GM23248 (cell line): ENCODE results near the gene NPBWR2. TPM values are rescaled to one million over a fixed set of nuclear protein-coding genes. Genes with fewer than 3 reads are reported as not detected.

ENCODE experiments used
- DNase-seq: peaks from one replicate; pipeline ENCODE4 v3.0.0-alpha.2; 2015
- H2AFZ ChIP-seq: fragments of 200-600 bp; sonication (generic); 2 replicates; pipeline ENCODE4 v1.6.1; 2016; ENCODE audit warnings: antibody characterized with exemption
- H3F3A ChIP-seq: fragments of 200-600 bp; sonication (generic); 2 replicates; pipeline ENCODE4 v1.6.1; 2016; ENCODE audit warnings: mild to moderate bottlenecking, antibody characterized with exemption, mixed run types; ENCODE audit not compliant: insufficient read depth
- H3K27ac ChIP-seq: fragments of 200-600 bp; sonication (generic); 2 replicates; pipeline ENCODE4 v1.5.1; 2016; ENCODE audit warnings: mild to moderate bottlenecking
- H3K27me3 ChIP-seq: fragments of 200-600 bp; sonication (generic); replicated peaks from 2 replicates; pipeline ENCODE4 v1.6.1; 2016; ENCODE audit warnings: mild to moderate bottlenecking; ENCODE audit not compliant: insufficient read depth
- H3K36me3 ChIP-seq: fragments of 200-600 bp; sonication (generic); 2 replicates; pipeline ENCODE4 v1.6.1; 2016; ENCODE audit warnings: low read depth, mild to moderate bottlenecking
- H3K4me1 ChIP-seq: fragments of 200-600 bp; sonication (generic); 2 replicates; pipeline ENCODE4 v1.6.1; 2016; ENCODE audit warnings: mild to moderate bottlenecking; ENCODE audit not compliant: insufficient read depth
- H3K4me2 ChIP-seq: fragments of 200-600 bp; sonication (generic); one replicate; pipeline ENCODE4 v1.6.1; 2016; ENCODE audit warnings: mild to moderate bottlenecking; ENCODE audit not compliant: unreplicated experiment
- H3K4me3 ChIP-seq: fragments of 200-600 bp; sonication (generic); 2 replicates; pipeline ENCODE4 v1.5.1; 2016; ENCODE audit warnings: mild to moderate bottlenecking
- H3K79me2 ChIP-seq: fragments of 200-600 bp; sonication (generic); 2 replicates; pipeline ENCODE4 v1.6.1; 2016; ENCODE audit warnings: mild to moderate bottlenecking; ENCODE audit not compliant: insufficient read depth
- H3K9ac ChIP-seq: fragments of 200-600 bp; sonication (generic); 2 replicates; pipeline ENCODE4 v1.6.1; 2016; ENCODE audit warnings: mild to moderate bottlenecking
- H3K9me2 ChIP-seq: fragments of 200-600 bp; sonication (generic); 2 replicates; pipeline ENCODE4 v1.6.1; 2016; ENCODE audit warnings: mixed run types, mild to moderate bottlenecking, moderate library complexity; ENCODE audit not compliant: insufficient read depth
- H3K9me3 ChIP-seq: fragments of 200-600 bp; sonication (generic); one replicate; pipeline ENCODE4 v1.6.1; 2017; ENCODE audit warnings: low read depth
- H4K20me1 ChIP-seq: fragments of 200-600 bp; sonication (generic); 2 replicates; pipeline ENCODE4 v1.6.0; 2016; ENCODE audit not compliant: insufficient read depth
- EZH2 ChIP-seq: fragments of 200-600 bp; sonication (generic); IDR thresholded peaks from 2 replicates; pipeline ENCODE4 v1.6.1; 2018; ENCODE audit warnings: antibody characterized with exemption, mild to moderate bottlenecking; ENCODE audit not compliant: insufficient read depth, poor library complexity, severe bottlenecking
- EZH2phosphoT487 ChIP-seq: fragments of 200-600 bp; sonication (generic); IDR thresholded peaks from 2 replicates; pipeline ENCODE4 v1.6.1; 2018; ENCODE audit warnings: antibody characterized with exemption, moderate library complexity, mild to moderate bottlenecking, low read depth; ENCODE audit not compliant: insufficient read depth
- WGBS, 2 experiments: methylation state at CpG; one replicate each; pipeline ENCODE4 v1.1.6; 2015 to 2017; ENCODE audit warnings: low lambda C conversion rate in 2 of 2, low coverage in 1 of 2; ENCODE audit errors: missing lambda C conversion rate in 2 of 2; 5-methylcytosine and 5-hydroxymethylcytosine counted together
- in situ Hi-C: fragments of 300-500 bp; cut with MboI; formaldehyde crosslinking; loops from 2 replicates; pipeline ENCODE4 v1.15.0; 2020
- polyA plus RNA-seq: library from polyadenylated mRNA; unstranded; fragments of >200 nt; fragmentation: Nextera tagmentation; extraction: Ambion mirVana; gene quantifications from 2 replicates; pipeline ENCODE4 v1.2.1, GENCODE V29; 2016
- total RNA-seq: library from RNA; depleted of rRNA; stranded (reverse); fragments of >200 nt; shearing (Covaris generic); gene quantifications from 2 replicates; pipeline ENCODE4 v1.2.3, GENCODE V29; 2014

NPBWR2 gene
- total and polyA plus RNA-seq, 2 experiments from 2014 or later, result not detected

DNA sequence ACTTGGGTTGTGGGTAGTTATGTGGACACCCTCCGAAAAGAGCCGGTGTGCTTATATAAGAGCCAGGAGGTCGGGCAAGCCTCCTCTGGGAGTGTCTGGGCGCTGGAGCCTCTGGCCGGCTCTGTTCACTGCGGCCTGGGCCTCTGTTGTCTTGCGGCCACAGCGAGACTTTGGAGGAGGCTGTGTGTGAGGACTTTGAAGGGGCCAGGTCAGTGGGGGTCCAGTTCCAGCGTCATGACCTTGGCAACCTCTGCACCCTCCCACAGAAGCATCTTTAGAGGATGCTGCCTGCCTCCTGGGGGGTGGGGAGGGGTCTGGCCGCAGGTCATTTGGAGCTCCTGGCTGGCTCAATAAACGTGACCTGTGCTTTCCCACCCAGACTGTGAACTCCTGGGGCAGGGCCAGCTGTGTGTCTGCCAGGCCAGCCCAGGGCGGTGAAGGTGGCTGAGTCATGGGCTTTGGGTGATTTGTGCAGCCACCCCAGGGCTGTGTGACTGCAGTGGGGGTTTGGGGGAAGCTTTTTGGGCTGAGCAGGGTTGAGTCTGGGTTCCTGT lies 43.1 kb downstream of the NPBWR2 start:
- TF ChIP-seq EZH2, result no peak
- TF ChIP-seq EZH2phosphoT487, result no peak
- H3K27me3 ChIP-seq, result no peaks in the 10 kb centered on the region
- peak; percentile 89 for DNase-seq
- H3K79me2 ChIP-seq, result 0 out of 2 replicates have a peak, but pooled peaks cover 8% of the 10 kb centered on the region
- H3K27ac ChIP-seq, result peak overlapping the region; percentile 66
- peak overlapping the region; percentile 89 for H3K4me3 ChIP-seq
- H3K9me3 ChIP-seq, result no peaks in the 10 kb centered on the region
- H3K4me2 ChIP-seq, result peak overlapping the region; percentile 89
- no peaks in the 10 kb centered on the region for H3K36me3 ChIP-seq
- no peaks in the 10 kb centered on the region for H4K20me1 ChIP-seq
- peaks cover 27% of the 10 kb centered on the region for H3K4me1 ChIP-seq
- no peaks in the 10 kb centered on the region for H3K9me2 ChIP-seq
- WGBS, 2 experiments, result 16 to 18% methylated on average over 12 of the region's 12 CpGs
- 0 out of 2 replicates have a peak, but pooled peaks cover 3% of the 10 kb centered on the region for H3F3A ChIP-seq
- in situ Hi-C loops, result no loop called here
- peak overlapping the region; percentile 57; the same call in 1 of the 2 replicates for H2AFZ ChIP-seq
- H3K9ac ChIP-seq, result peak overlapping the region; percentile 96

DNA sequence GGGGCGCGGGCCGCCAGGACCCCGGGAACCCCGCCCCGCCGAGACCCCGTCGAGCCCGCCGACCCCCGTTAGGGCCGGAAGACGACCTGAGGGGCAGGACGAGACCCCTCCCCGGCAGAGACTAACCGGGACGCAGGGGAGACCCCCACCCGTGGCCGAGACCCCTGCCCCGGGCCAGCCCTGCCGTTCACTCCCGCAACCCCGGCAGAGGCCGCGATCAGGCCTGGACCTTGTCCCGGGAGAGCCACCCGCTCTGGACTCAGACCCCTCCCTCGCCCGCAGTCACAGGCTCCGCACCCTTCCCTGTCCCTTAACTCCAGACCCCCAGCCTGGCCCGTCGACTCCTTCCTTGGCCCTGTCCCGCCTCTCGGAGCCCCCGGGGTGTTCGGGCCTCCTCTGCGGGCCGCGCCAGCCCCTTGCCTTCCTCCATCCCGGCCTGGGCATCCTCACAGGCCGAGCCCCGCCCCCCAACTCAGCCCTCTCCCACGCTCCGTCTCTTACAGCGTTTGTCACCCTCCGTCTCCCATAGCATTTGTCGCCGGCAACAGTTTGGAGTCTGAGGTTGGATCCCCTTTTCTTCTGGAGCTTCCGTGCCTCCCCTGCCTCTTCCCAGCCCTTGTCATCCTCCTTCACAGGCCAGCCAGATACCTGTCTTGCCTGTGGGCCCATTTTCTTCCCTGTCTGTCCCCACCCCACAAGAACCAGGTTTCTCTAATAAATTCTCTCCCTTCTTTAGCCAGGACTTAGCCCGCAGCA lies 43.8 kb downstream of the NPBWR2 start:
- Histone ChIP-seq H3K4me2 (peak overlapping the region; percentile 89), H3K27ac (peak overlapping the region; percentile 66), H3K79me2 (0 out of 2 replicates have a peak, but pooled peaks cover 8% of the 10 kb centered on the region), H4K20me1 (no peaks in the 10 kb centered on the region), H3F3A (0 out of 2 replicates have a peak, but pooled peaks cover 3% of the 10 kb centered on the region), H3K27me3 (no peaks in the 10 kb centered on the region), H2AFZ (peak overlapping the region; percentile 57), H3K9me2 (no peaks in the 10 kb centered on the region), H3K4me3 (peak overlapping the region; percentile 89), H3K9me3 (no peaks in the 10 kb centered on the region), H3K36me3 (no peaks in the 10 kb centered on the region), H3K9ac (peak overlapping the region; percentile 96), H3K4me1 (peaks cover 27% of the 10 kb centered on the region)
- in situ Hi-C loops, result no loop called here
- TF ChIP-seq EZH2phosphoT487 (no peak), EZH2 (no peak)
- DNase-seq, result peak; percentile 72
- 0 to 1% methylated on average over 24 to 30 of the region's 51 CpGs for WGBS, 2 experiments

GRCh38 chr20:64062596-64063388 lies 44.6 kb downstream of the NPBWR2 start, which contains the start of gene TCEA2:
TSS of gene TCEA2 (plus strand) at chr20:64063198. CDS start at chr20:64063313, 115 bp downstream.
- H3F3A ChIP-seq, result 0 out of 2 replicates have a peak, but pooled peaks cover 3% of the 10 kb centered on the region
- H2AFZ ChIP-seq, result peak within 1 kb of the TSS; percentile 91
- H3K4me2 ChIP-seq, result peak within 1 kb of the TSS; percentile 94
- peak; percentile 99 for DNase-seq
- H3K27ac ChIP-seq, result peak within 1 kb of the TSS; percentile 79
- H3K9me3 ChIP-seq, result no peaks in the 10 kb centered on the region
- H3K9me2 ChIP-seq, result no peaks in the 10 kb centered on the region
- H3K27me3 ChIP-seq, result no peaks in the 10 kb centered on the region
- H3K4me1 ChIP-seq, result peaks cover 27% of the 10 kb centered on the region
- 2 to 3% methylated on average over 56 to 76 of the region's 85 CpGs for WGBS, 2 experiments
- TF ChIP-seq EZH2phosphoT487, result no peak
- H3K36me3 ChIP-seq, result no peaks in the 10 kb centered on the region
- 0 out of 2 replicates have a peak, but pooled peaks cover 8% of the 10 kb centered on the region for H3K79me2 ChIP-seq
- peak within 1 kb of the TSS; percentile 96 for H3K9ac ChIP-seq
- peak within 1 kb of the TSS; percentile 89 for H3K4me3 ChIP-seq
- in situ Hi-C loops, result no loop called here
- no peaks in the 10 kb centered on the region for H4K20me1 ChIP-seq

GRCh38 chr20:64062276-64062595 lies 45.1 kb downstream of the NPBWR2 start:
- no peak for TF ChIP-seq EZH2
- no peak for TF ChIP-seq EZH2phosphoT487
- no peaks in the 10 kb centered on the region for H3K27me3 ChIP-seq
- 14 to 21% methylated on average over 5 of the region's 5 CpGs for WGBS, 2 experiments
- peak overlapping the region; percentile 94 for H3K4me2 ChIP-seq
- no peaks in the 10 kb centered on the region for H3K36me3 ChIP-seq
- peak; percentile 26 for DNase-seq
- peak overlapping the region; percentile 89 for H3K4me3 ChIP-seq
- 0 out of 2 replicates have a peak, but pooled peaks cover 3% of the 10 kb centered on the region for H3F3A ChIP-seq
- no peaks in the 10 kb centered on the region for H3K9me2 ChIP-seq
- 0 out of 2 replicates have a peak, but pooled peaks cover 8% of the 10 kb centered on the region for H3K79me2 ChIP-seq
- H2AFZ ChIP-seq, result peak overlapping the region; percentile 91
- H3K9ac ChIP-seq, result peak overlapping the region; percentile 96
- no peaks in the 10 kb centered on the region for H3K9me3 ChIP-seq
- peak overlapping the region; percentile 79 for H3K27ac ChIP-seq
- H3K4me1 ChIP-seq, result peaks cover 27% of the 10 kb centered on the region
- in situ Hi-C loops, result no loop called here
- no peaks in the 10 kb centered on the region for H4K20me1 ChIP-seq
